ENCODE data around the gene ULK4.

GRCh38 chr3:41572092-41572491 lies 389.8 kb downstream of the ULK4 start:
- TF ChIP-seq BDP1 (IDR thresholded peaks at IDR 0.05; ENCODE audit: insufficient read depth, insufficient read length) (no peak), NFIC (IDR thresholded peaks at IDR 0.05) (no peak), CLOCK (CRISPR knock-in tag; IDR thresholded peaks at IDR 0.05; ENCODE audit: borderline replicate concordance) (no peak)

All from K562 (cell line).